IPS-NIHi7 (cell line): ENCODE results near the gene SLC24A4.

ENCODE experiments used
- DNase-seq: peaks from one replicate; pipeline ENCODE4 v3.0.0; 2012; ENCODE audit warnings: mixed read lengths; ENCODE audit errors: extremely low spot score

Gene SLC24A4

GRCh38 chr14:92316176-92316575 is 6.8 kb upstream of the SLC24A4 start:
- no peak for DNase-seq

GRCh38 chr14:92316937-92317336 is 6.0 kb upstream of the SLC24A4 start:
- DNase-seq = no peak

- DNase-seq = no peak
These were observed 5.5 kb upstream of the SLC24A4 start for GRCh38 chr14:92317511-92317910.

GRCh38 chr14:92321701-92322100 is 1.3 kb upstream of the SLC24A4 start:
- no peak for DNase-seq

GRCh38 chr14:92322516-92322915 is 449 bp upstream of the SLC24A4 start:
- DNase-seq = peak; percentile 37

- DNase-seq = no peak
These were observed 1.2 kb downstream of the SLC24A4 start for GRCh38 chr14:92323916-92324818.

GRCh38 chr14:92325835-92326234 is 2.9 kb downstream of the SLC24A4 start:
- no peak for DNase-seq

GRCh38 chr14:92328664-92329255 is 5.8 kb downstream of the SLC24A4 start:
- peak; percentile 32 for DNase-seq

- no peak for DNase-seq
These were observed 11.1 kb downstream of the SLC24A4 start for GRCh38 chr14:92334050-92334449.

GRCh38 chr14:92336363-92336762 is 13.4 kb downstream of the SLC24A4 start:
- DNase-seq = no peak

- no peak for DNase-seq
These were observed 16.5 kb downstream of the SLC24A4 start for GRCh38 chr14:92339426-92339825.

GRCh38 chr14:92340071-92340470 is 17.1 kb downstream of the SLC24A4 start:
- no peak for DNase-seq

GRCh38 chr14:92340931-92341330 is 18.0 kb downstream of the SLC24A4 start:
- DNase-seq = no peak

GRCh38 chr14:92341791-92342190 is 18.8 kb downstream of the SLC24A4 start:
- DNase-seq = no peak

- DNase-seq = no peak
These were observed 25.2 kb downstream of the SLC24A4 start for GRCh38 chr14:92348154-92348553.

- no peak for DNase-seq
These were observed 28.8 kb downstream of the SLC24A4 start for GRCh38 chr14:92351750-92352149.

- peak; percentile 70 for DNase-seq
These were observed 29.4 kb downstream of the SLC24A4 start for GRCh38 chr14:92352158-92352985.

GRCh38 chr14:92353447-92353846 is 30.5 kb downstream of the SLC24A4 start:
- no peak for DNase-seq

GRCh38 chr14:92356677-92357076 is 33.7 kb downstream of the SLC24A4 start:
- no peak for DNase-seq

- no peak for DNase-seq
These were observed 37.8 kb downstream of the SLC24A4 start for GRCh38 chr14:92360651-92361370.

GRCh38 chr14:92362781-92363235 is 39.8 kb downstream of the SLC24A4 start:
- no peak for DNase-seq

- no peak for DNase-seq
These were observed 43.3 kb downstream of the SLC24A4 start for GRCh38 chr14:92366237-92366636.
